Measurements from ENCODE around the gene PPFIBP1.
"Not testable (repeated sequence)": the region's sequence is repeated elsewhere in the genome, so short reads cannot be mapped to it uniquely, and the experiment has no call there.

PPFIBP1 gene

GRCh38 chr12:27572486-27573255 is 48.7 kb downstream of the PPFIBP1 start:
- Histone ChIP-seq H3K36me3 (ENCODE audit: control insufficient read depth, insufficient read depth, low read length, severe bottlenecking) (no peaks in the 10 kb centered on the region), H3K27me3 (replicated peaks; ENCODE audit: control insufficient read depth, insufficient read depth, low read length) (no peaks in the 10 kb centered on the region), H3K4me1 (ENCODE audit: control insufficient read depth, insufficient read depth, low read length) (peaks cover 54% of the 10 kb centered on the region), H3K9ac (ENCODE audit: low read length) (no peak overlapping the region), H3K9me3 (ENCODE audit: control insufficient read depth, low read length) (no peaks in the 10 kb centered on the region), H3K4me3 (ENCODE audit: low read length) (peak overlapping the region; percentile 13)
- peak; percentile 51 for DNase-seq (ENCODE audit: low read depth)

GRCh38 chr12:27573972-27574371 is 50.0 kb downstream of the PPFIBP1 start:
- Histone ChIP-seq H3K36me3 (ENCODE audit: control insufficient read depth, insufficient read depth, low read length, severe bottlenecking) (peaks cover 2% of the 10 kb centered on the region), H3K9me3 (ENCODE audit: control insufficient read depth, low read length) (no peaks in the 10 kb centered on the region), H3K4me1 (ENCODE audit: control insufficient read depth, insufficient read depth, low read length) (peaks cover 54% of the 10 kb centered on the region), H3K27me3 (replicated peaks; ENCODE audit: control insufficient read depth, insufficient read depth, low read length) (no peaks in the 10 kb centered on the region), H3K4me3 (ENCODE audit: low read length) (no peak overlapping the region), H3K9ac (ENCODE audit: low read length) (no peak overlapping the region)
- DNase-seq (ENCODE audit: low read depth), result peak; percentile 57

- no peak for DNase-seq (ENCODE audit: low read depth)
Observed at GRCh38 chr12:27575090-27575761, 51.2 kb downstream of the PPFIBP1 start.

GRCh38 chr12:27575762-27576118 is 51.7 kb downstream of the PPFIBP1 start:
- peaks cover 54% of the 10 kb centered on the region for H3K4me1 ChIP-seq (ENCODE audit: control insufficient read depth, insufficient read depth, low read length)
- peaks cover 11% of the 10 kb centered on the region for H3K36me3 ChIP-seq (ENCODE audit: control insufficient read depth, insufficient read depth, low read length, severe bottlenecking)
- no peaks in the 10 kb centered on the region for H3K27me3 ChIP-seq (replicated peaks; ENCODE audit: control insufficient read depth, insufficient read depth, low read length)
- H3K9ac ChIP-seq (ENCODE audit: low read length), result peak overlapping the region; percentile 11
- peak overlapping the region; percentile 32 for H3K4me3 ChIP-seq (ENCODE audit: low read length)
- DNase-seq (ENCODE audit: low read depth), result no peak
- H3K9me3 ChIP-seq (ENCODE audit: control insufficient read depth, low read length), result no peaks in the 10 kb centered on the region

More at GRCh38 chr12:27575090-27575761, 51.2 kb downstream of the PPFIBP1 start:
- Histone ChIP-seq H3K27me3 (replicated peaks; ENCODE audit: control insufficient read depth, insufficient read depth, low read length) (no peaks in the 10 kb centered on the region), H3K4me1 (ENCODE audit: control insufficient read depth, insufficient read depth, low read length) (peaks cover 54% of the 10 kb centered on the region), H3K4me3 (ENCODE audit: low read length) (peak overlapping the region; percentile 32), H3K36me3 (ENCODE audit: control insufficient read depth, insufficient read depth, low read length, severe bottlenecking) (peaks cover 11% of the 10 kb centered on the region), H3K9ac (ENCODE audit: low read length) (peak overlapping the region; percentile 11), H3K9me3 (ENCODE audit: control insufficient read depth, low read length) (no peaks in the 10 kb centered on the region)

GRCh38 chr12:27576667-27577347 is 52.8 kb downstream of the PPFIBP1 start:
- Histone ChIP-seq H3K4me3 (ENCODE audit: low read length) (no peak overlapping the region), H3K27me3 (replicated peaks; ENCODE audit: control insufficient read depth, insufficient read depth, low read length) (no peaks in the 10 kb centered on the region), H3K4me1 (ENCODE audit: control insufficient read depth, insufficient read depth, low read length) (peaks cover 46% of the 10 kb centered on the region), H3K9me3 (ENCODE audit: control insufficient read depth, low read length) (no peaks in the 10 kb centered on the region), H3K9ac (ENCODE audit: low read length) (no peak overlapping the region), H3K36me3 (ENCODE audit: control insufficient read depth, insufficient read depth, low read length, severe bottlenecking) (peaks cover 11% of the 10 kb centered on the region)
- no peak for DNase-seq (ENCODE audit: low read depth)

- peaks cover 44% of the 10 kb centered on the region for H3K4me1 ChIP-seq (ENCODE audit: control insufficient read depth, insufficient read depth, low read length)
- H3K27me3 ChIP-seq (replicated peaks; ENCODE audit: control insufficient read depth, insufficient read depth, low read length), result no peaks in the 10 kb centered on the region
- no peak overlapping the region for H3K4me3 ChIP-seq (ENCODE audit: low read length)
- H3K36me3 ChIP-seq (ENCODE audit: control insufficient read depth, insufficient read depth, low read length, severe bottlenecking), result peaks cover 11% of the 10 kb centered on the region
- no peaks in the 10 kb centered on the region for H3K9me3 ChIP-seq (ENCODE audit: control insufficient read depth, low read length)
- DNase-seq (ENCODE audit: low read depth), result no peak
- no peak overlapping the region for H3K9ac ChIP-seq (ENCODE audit: low read length)
Observed at GRCh38 chr12:27577688-27578087, 53.7 kb downstream of the PPFIBP1 start.

GRCh38 chr12:27578689-27579372 is 54.8 kb downstream of the PPFIBP1 start:
- peaks cover 44% of the 10 kb centered on the region for H3K4me1 ChIP-seq (ENCODE audit: control insufficient read depth, insufficient read depth, low read length)
- no peak overlapping the region for H3K9ac ChIP-seq (ENCODE audit: low read length)
- DNase-seq (ENCODE audit: low read depth), result no peak
- no peaks in the 10 kb centered on the region for H3K9me3 ChIP-seq (ENCODE audit: control insufficient read depth, low read length)
- H3K27me3 ChIP-seq (replicated peaks; ENCODE audit: control insufficient read depth, insufficient read depth, low read length), result no peaks in the 10 kb centered on the region
- H3K36me3 ChIP-seq (ENCODE audit: control insufficient read depth, insufficient read depth, low read length, severe bottlenecking), result peaks cover 11% of the 10 kb centered on the region
- H3K4me3 ChIP-seq (ENCODE audit: low read length), result no peak overlapping the region

GRCh38 chr12:27580561-27581330 is 56.7 kb downstream of the PPFIBP1 start:
- no peak for DNase-seq (ENCODE audit: low read depth)
- peaks cover 11% of the 10 kb centered on the region for H3K36me3 ChIP-seq (ENCODE audit: control insufficient read depth, insufficient read depth, low read length, severe bottlenecking)
- peaks cover 27% of the 10 kb centered on the region for H3K4me1 ChIP-seq (ENCODE audit: control insufficient read depth, insufficient read depth, low read length)
- H3K4me3 ChIP-seq (ENCODE audit: low read length), result no peak overlapping the region
- H3K9ac ChIP-seq (ENCODE audit: low read length), result no peak overlapping the region
- no peaks in the 10 kb centered on the region for H3K27me3 ChIP-seq (replicated peaks; ENCODE audit: control insufficient read depth, insufficient read depth, low read length)
- H3K9me3 ChIP-seq (ENCODE audit: control insufficient read depth, low read length), result no peaks in the 10 kb centered on the region

- H3K4me1 ChIP-seq (ENCODE audit: control insufficient read depth, insufficient read depth, low read length), result peaks cover 27% of the 10 kb centered on the region
- not testable (repeated sequence) for H3K4me3 ChIP-seq (ENCODE audit: low read length)
Observed at GRCh38 chr12:27581331-27581671, 57.3 kb downstream of the PPFIBP1 start.

GRCh38 chr12:27581833-27582232 is 57.8 kb downstream of the PPFIBP1 start:
- not testable (repeated sequence) for H3K9ac ChIP-seq (ENCODE audit: low read length); DNase-seq (ENCODE audit: low read depth); H3K27me3 ChIP-seq (replicated peaks; ENCODE audit: control insufficient read depth, insufficient read depth, low read length); H3K9me3 ChIP-seq (ENCODE audit: control insufficient read depth, low read length); H3K4me3 ChIP-seq (ENCODE audit: low read length)
- Histone ChIP-seq H3K36me3 (ENCODE audit: control insufficient read depth, insufficient read depth, low read length, severe bottlenecking) (peaks cover 11% of the 10 kb centered on the region), H3K4me1 (ENCODE audit: control insufficient read depth, insufficient read depth, low read length) (peaks cover 25% of the 10 kb centered on the region)

More at GRCh38 chr12:27581331-27581671, 57.3 kb downstream of the PPFIBP1 start:
- not testable (repeated sequence) for H3K9me3 ChIP-seq (ENCODE audit: control insufficient read depth, low read length); H3K9ac ChIP-seq (ENCODE audit: low read length); DNase-seq (ENCODE audit: low read depth); H3K27me3 ChIP-seq (replicated peaks; ENCODE audit: control insufficient read depth, insufficient read depth, low read length)
- H3K36me3 ChIP-seq (ENCODE audit: control insufficient read depth, insufficient read depth, low read length, severe bottlenecking), result peaks cover 11% of the 10 kb centered on the region
